Measurements from ENCODE around the gene MAGEB2.

DNA sequence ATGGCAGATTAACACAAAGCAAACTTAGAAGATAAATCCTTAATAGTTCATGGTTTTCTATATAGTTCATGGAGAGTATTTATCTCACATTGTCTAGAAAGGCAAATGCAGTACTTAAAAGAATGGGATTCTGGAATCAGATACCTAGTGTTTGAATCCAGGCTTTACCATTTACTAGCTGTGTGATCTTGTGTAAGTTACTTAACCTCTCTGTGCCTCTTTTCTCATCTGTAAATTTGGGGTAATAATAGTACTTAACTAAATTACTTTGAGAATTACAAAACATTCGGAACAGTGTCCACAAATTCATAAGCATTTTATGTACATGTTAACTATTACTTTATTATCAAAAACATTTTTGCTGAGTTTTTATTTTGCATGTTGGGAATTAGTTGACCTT is 47.4 kb downstream of the MAGEB2 start:
- TF ChIP-seq, protein P1, sequence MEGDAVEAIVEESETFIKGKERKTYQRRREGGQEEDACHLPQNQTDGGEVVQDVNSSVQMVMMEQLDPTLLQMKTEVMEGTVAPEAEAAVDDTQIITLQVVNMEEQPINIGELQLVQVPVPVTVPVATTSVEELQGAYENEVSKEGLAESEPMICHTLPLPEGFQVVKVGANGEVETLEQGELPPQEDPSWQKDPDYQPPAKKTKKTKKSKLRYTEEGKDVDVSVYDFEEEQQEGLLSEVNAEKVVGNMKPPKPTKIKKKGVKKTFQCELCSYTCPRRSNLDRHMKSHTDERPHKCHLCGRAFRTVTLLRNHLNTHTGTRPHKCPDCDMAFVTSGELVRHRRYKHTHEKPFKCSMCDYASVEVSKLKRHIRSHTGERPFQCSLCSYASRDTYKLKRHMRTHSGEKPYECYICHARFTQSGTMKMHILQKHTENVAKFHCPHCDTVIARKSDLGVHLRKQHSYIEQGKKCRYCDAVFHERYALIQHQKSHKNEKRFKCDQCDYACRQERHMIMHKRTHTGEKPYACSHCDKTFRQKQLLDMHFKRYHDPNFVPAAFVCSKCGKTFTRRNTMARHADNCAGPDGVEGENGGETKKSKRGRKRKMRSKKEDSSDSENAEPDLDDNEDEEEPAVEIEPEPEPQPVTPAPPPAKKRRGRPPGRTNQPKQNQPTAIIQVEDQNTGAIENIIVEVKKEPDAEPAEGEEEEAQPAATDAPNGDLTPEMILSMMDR (IDR thresholded peaks at IDR 0.05; ENCODE audit: extremely low read depth in 1 of 2, insufficient read depth in 1 of 2, low read depth in 1 of 2, low read length in 2 of 2), result no peak
- no peak for TF ChIP-seq MYC (IDR thresholded peaks at IDR 0.05; ENCODE audit: low read depth, low read length)
- TF ChIP-seq POLR2A (IDR thresholded peaks at IDR 0.05; ENCODE audit: low read depth, low read length), result no peak
- TF ChIP-seq POLR2AphosphoS5 (IDR thresholded peaks at IDR 0.05; ENCODE audit: insufficient read depth, low read depth, low read length), result no peak
- TF ChIP-seq EZH2 (IDR thresholded peaks at IDR 0.05; ENCODE audit: borderline replicate concordance, low read depth, low read length, severe bottlenecking), result no peak
- TF ChIP-seq, protein P2, sequence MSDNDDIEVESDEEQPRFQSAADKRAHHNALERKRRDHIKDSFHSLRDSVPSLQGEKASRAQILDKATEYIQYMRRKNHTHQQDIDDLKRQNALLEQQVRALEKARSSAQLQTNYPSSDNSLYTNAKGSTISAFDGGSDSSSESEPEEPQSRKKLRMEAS (IDR thresholded peaks at IDR 0.05; ENCODE audit: insufficient read depth, insufficient read length), result no peak
- TF ChIP-seq FOS (IDR thresholded peaks at IDR 0.05; ENCODE audit: borderline replicate concordance, insufficient read depth, low read length), result no peak

Data from endothelial cell of umbilical vein (primary cell).